Smooth muscle cell (in vitro differentiated cells): ENCODE measurements around the gene C2orf42. TPM values are rescaled to one million over a fixed set of nuclear protein-coding genes. Genes with fewer than 3 reads are reported as not detected.

Experiments
- DNase-seq: peaks from one replicate; lab custom pipeline; 2025; ENCODE audit not compliant: unreplicated experiment; lab: John Stamatoyannopoulos, UW
- H2AFZ ChIP-seq: fragments of 200-600 bp; sonication (generic); 2 replicates; pipeline ENCODE4 v1.6.0; 2016; ENCODE audit warnings: antibody characterized with exemption, low read depth, mild to moderate bottlenecking
- H3F3A ChIP-seq: fragments of 200-600 bp; sonication (generic); 2 replicates; pipeline ENCODE4 v1.6.0; 2017; ENCODE audit warnings: antibody characterized with exemption, low read depth
- H3K27ac ChIP-seq: fragments of 200-600 bp; sonication (generic); 2 replicates; pipeline ENCODE4 v1.5.1; 2016; ENCODE audit warnings: low read depth, mild to moderate bottlenecking
- H3K27me3 ChIP-seq: fragments of 200-600 bp; sonication (generic); 2 replicates; pipeline ENCODE4 v1.6.1; 2016; ENCODE audit warnings: low read depth, mild to moderate bottlenecking
- H3K36me3 ChIP-seq: fragments of 200-600 bp; sonication (generic); 2 replicates; pipeline ENCODE4 v1.5.1; 2016; ENCODE audit warnings: low read depth
- H3K4me1 ChIP-seq: fragments of 200-600 bp; sonication (generic); 2 replicates; pipeline ENCODE4 v1.5.1; 2016; ENCODE audit warnings: low read depth
- H3K4me2 ChIP-seq: fragments of 200-600 bp; sonication (generic); 2 replicates; pipeline ENCODE4 v1.6.0; 2016; ENCODE audit warnings: mild to moderate bottlenecking
- H3K4me3 ChIP-seq: fragments of 200-600 bp; sonication (generic); 2 replicates; pipeline ENCODE4 v1.5.1; 2016; ENCODE audit warnings: mild to moderate bottlenecking
- H3K79me2 ChIP-seq: fragments of 200-600 bp; sonication (generic); 2 replicates; pipeline ENCODE4 v1.6.0; 2016; ENCODE audit warnings: low read depth, mild to moderate bottlenecking
- H3K9ac ChIP-seq: fragments of 200-600 bp; sonication (generic); 2 replicates; pipeline ENCODE4 v1.6.0; 2016; ENCODE audit warnings: low read depth
- H3K9me3 ChIP-seq: fragments of 200-600 bp; sonication (generic); replicated peaks from 2 replicates; pipeline ENCODE4 v1.5.1; 2016; ENCODE audit warnings: low read depth
- H4K20me1 ChIP-seq: fragments of 200-600 bp; sonication (generic); 2 replicates; pipeline ENCODE4 v1.6.0; 2016; ENCODE audit warnings: low read depth
- WGBS: methylation state at CpG from one replicate; pipeline ENCODE4 v1.1.7; 2016; ENCODE audit warnings: low lambda C conversion rate; 5-methylcytosine and 5-hydroxymethylcytosine counted together
- polyA plus RNA-seq: library from polyadenylated mRNA; unstranded; fragments of >200 nt; fragmentation: Nextera tagmentation; extraction: Ambion mirVana; gene quantifications from 2 replicates; pipeline ENCODE4 v1.2.1, GENCODE V29; 2016
- total RNA-seq: library from RNA; depleted of rRNA; stranded (reverse); fragments of >200 nt; gene quantifications from 2 replicates; pipeline ENCODE4 v1.2.3, GENCODE V29; 2014
- TF ChIP-seq, protein P1 (sequence below): fragments of 200-600 bp; sonication (generic); IDR thresholded peaks from 2 replicates; pipeline ENCODE4 v1.5.1; 2017; ENCODE audit warnings: borderline replicate concordance, mild to moderate bottlenecking, antibody characterized with exemption; ENCODE audit not compliant: insufficient read depth, poor library complexity, severe bottlenecking

The C2orf42 gene
- total and polyA plus RNA-seq, 2 experiments from 2014 or later = 7.8 to 9.4 TPM

DNA sequence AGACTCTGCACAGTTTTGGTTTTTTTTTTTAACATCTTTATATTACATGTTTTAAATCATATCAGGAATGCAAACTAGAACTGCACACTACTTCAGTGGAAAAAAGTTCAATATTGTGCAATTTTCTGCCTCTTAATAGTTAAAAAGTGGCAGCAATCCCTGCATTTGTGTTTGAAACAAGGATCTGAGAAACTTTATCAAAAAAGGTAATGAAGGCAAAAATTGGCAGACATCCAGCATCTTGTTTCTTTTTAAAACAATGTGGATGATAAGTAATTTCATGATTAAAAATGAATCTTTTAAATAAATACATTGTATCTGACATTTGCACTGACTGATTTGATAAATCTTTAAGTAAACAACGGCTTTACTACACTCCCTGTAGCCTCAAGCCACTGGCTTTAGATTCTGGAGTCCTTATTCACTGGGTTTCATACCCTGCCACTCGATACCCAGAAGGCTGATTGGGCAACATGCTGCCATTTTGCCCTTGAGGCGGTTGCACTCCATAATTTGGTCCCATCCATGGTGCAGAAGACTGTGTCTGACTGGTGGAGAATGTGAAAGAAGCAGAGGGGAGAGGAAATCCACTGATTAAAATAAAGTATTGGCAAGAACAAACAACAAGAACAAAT, 21.6 kb upstream of the C2orf42 start:
- Histone ChIP-seq H3K4me2 (no peak overlapping the region), H3K36me3 (peaks cover 22% of the 10 kb centered on the region), H4K20me1 (peaks cover 37% of the 10 kb centered on the region), H3K4me1 (no peaks in the 10 kb centered on the region), H3K27ac (no peak overlapping the region), H3K27me3 (no peaks in the 10 kb centered on the region), H3K9me3 (no peaks in the 10 kb centered on the region), H3K4me3 (no peak overlapping the region), H3K79me2 (peaks cover 3% of the 10 kb centered on the region), H3F3A (peaks cover 12% of the 10 kb centered on the region), H2AFZ (no peak overlapping the region), H3K9ac (no peak overlapping the region)
- 80% methylated on average over 3 of the region's 3 CpGs for WGBS
- TF ChIP-seq, protein P1, sequence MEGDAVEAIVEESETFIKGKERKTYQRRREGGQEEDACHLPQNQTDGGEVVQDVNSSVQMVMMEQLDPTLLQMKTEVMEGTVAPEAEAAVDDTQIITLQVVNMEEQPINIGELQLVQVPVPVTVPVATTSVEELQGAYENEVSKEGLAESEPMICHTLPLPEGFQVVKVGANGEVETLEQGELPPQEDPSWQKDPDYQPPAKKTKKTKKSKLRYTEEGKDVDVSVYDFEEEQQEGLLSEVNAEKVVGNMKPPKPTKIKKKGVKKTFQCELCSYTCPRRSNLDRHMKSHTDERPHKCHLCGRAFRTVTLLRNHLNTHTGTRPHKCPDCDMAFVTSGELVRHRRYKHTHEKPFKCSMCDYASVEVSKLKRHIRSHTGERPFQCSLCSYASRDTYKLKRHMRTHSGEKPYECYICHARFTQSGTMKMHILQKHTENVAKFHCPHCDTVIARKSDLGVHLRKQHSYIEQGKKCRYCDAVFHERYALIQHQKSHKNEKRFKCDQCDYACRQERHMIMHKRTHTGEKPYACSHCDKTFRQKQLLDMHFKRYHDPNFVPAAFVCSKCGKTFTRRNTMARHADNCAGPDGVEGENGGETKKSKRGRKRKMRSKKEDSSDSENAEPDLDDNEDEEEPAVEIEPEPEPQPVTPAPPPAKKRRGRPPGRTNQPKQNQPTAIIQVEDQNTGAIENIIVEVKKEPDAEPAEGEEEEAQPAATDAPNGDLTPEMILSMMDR = no peak
- DNase-seq = no peak

- Histone ChIP-seq H2AFZ (no peak overlapping the region), H3K4me3 (no peak overlapping the region), H4K20me1 (peaks cover 37% of the 10 kb centered on the region), H3K4me1 (no peaks in the 10 kb centered on the region), H3F3A (peaks cover 9% of the 10 kb centered on the region), H3K9ac (no peak overlapping the region), H3K27ac (no peak overlapping the region), H3K27me3 (no peaks in the 10 kb centered on the region), H3K36me3 (peaks cover 19% of the 10 kb centered on the region), H3K79me2 (peaks cover 3% of the 10 kb centered on the region), H3K4me2 (no peak overlapping the region), H3K9me3 (no peaks in the 10 kb centered on the region)
- 99% methylated on average over 2 of the region's 2 CpGs for WGBS
- no peak for DNase-seq
- TF ChIP-seq, protein P1 = no peak
Measured at GRCh38 chr2:70211595-70211994, 20.8 kb upstream of the C2orf42 start.

GRCh38 chr2:70204452-70204851, 13.6 kb upstream of the C2orf42 start:
- no peaks in the 10 kb centered on the region for H3K36me3 ChIP-seq
- no peaks in the 10 kb centered on the region for H3K79me2 ChIP-seq
- H3K9ac ChIP-seq = no peak overlapping the region
- H3K4me3 ChIP-seq = no peak overlapping the region
- H4K20me1 ChIP-seq = no peaks in the 10 kb centered on the region
- H2AFZ ChIP-seq = no peak overlapping the region
- 96% methylated on average over 8 of the region's 8 CpGs for WGBS
- H3K4me2 ChIP-seq = no peak overlapping the region
- H3K4me1 ChIP-seq = no peaks in the 10 kb centered on the region
- TF ChIP-seq, protein P1 = no peak
- no peaks in the 10 kb centered on the region for H3K27me3 ChIP-seq
- H3F3A ChIP-seq = no peaks in the 10 kb centered on the region
- no peak for DNase-seq
- H3K9me3 ChIP-seq = no peaks in the 10 kb centered on the region
- H3K27ac ChIP-seq = no peak overlapping the region

GRCh38 chr2:70203086-70203485, 12.3 kb upstream of the C2orf42 start:
- Histone ChIP-seq H3K79me2 (no peaks in the 10 kb centered on the region), H3K27me3 (no peaks in the 10 kb centered on the region), H3K4me1 (no peaks in the 10 kb centered on the region), H3K9me3 (no peaks in the 10 kb centered on the region), H3K9ac (no peak overlapping the region), H3K27ac (no peak overlapping the region), H3K4me2 (no peak overlapping the region), H3K4me3 (no peak overlapping the region), H4K20me1 (no peaks in the 10 kb centered on the region), H3K36me3 (no peaks in the 10 kb centered on the region), H2AFZ (no peak overlapping the region), H3F3A (no peaks in the 10 kb centered on the region)
- TF ChIP-seq, protein P1 = no peak
- DNase-seq = no peak
- WGBS = 93% methylated on average over 5 of the region's 5 CpGs
